Adrenal gland (tissue), 12 donors: ENCODE data around the gene ADAMTS12. TPM values are rescaled to one million over a fixed set of nuclear protein-coding genes. Genes with fewer than 3 reads are reported as not detected.

Experiments used
- DNase-seq, 7 donors: peaks; one replicate each; pipeline ENCODE4 v3.0.0-alpha.2; 2019 to 2020
- H3K27ac ChIP-seq, 5 donors: fragments of 200-600 bp; sonication (generic) in 4 of 5; 1 replicate in 3 of 5; 2 replicates in 2 of 5; pipeline versions ENCODE4 v1.5.1 to v1.8.0; 2016 to 2020; ENCODE audit warnings: mild to moderate bottlenecking in 1 of 5
- H3K27me3 ChIP-seq: fragments of 200-600 bp; 2 replicates; pipeline ENCODE4 v1.8.0; 2021
- H3K36me3 ChIP-seq, 2 donors: fragments of 200-600 bp; replicated peaks in 1 of 2; 1 replicate in 1 of 2; 2 replicates in 1 of 2; pipeline versions ENCODE4 v1.5.1 to v1.8.0; 2018 to 2022
- H3K4me1 ChIP-seq, 2 donors: fragments of 200-600 bp; replicated peaks in 1 of 2; 1 replicate in 1 of 2; 2 replicates in 1 of 2; pipeline versions ENCODE4 v1.5.1 to v1.8.0; 2018 to 2021
- H3K4me3 ChIP-seq, 4 donors: fragments of 200-600 bp; sonication (generic) in 3 of 4; one replicate each; pipeline ENCODE4 v1.5.1; 2016 to 2018
- H3K9me3 ChIP-seq, 3 donors: fragments of 200-600 bp; sonication (generic) in 1 of 3; replicated peaks in 1 of 3; 1 replicate in 2 of 3; 2 replicates in 1 of 3; pipeline versions ENCODE4 v1.5.1 to v1.8.0; 2016 to 2021
- CTCF ChIP-seq, 6 experiments: fragments of 450-650 bp in 4 of 6; fragments of 200-600 bp in 2 of 6; sonication (generic) in 1 of 6; IDR thresholded peaks; 1 replicate in 5 of 6; 2 replicates in 1 of 6; pipeline versions ENCODE4 v1.5.1 to v1.8.0; 2016 to 2021; ENCODE audit warnings: antibody characterized with exemption in 6 of 6, mild to moderate bottlenecking in 2 of 6, moderate library complexity in 1 of 6
- POLR2A ChIP-seq, 2 donors: fragments of 450-650 bp; IDR thresholded peaks; one replicate each; pipeline ENCODE4 v1.6.1; 2017; ENCODE audit warnings: antibody characterized with exemption in 2 of 2, mild to moderate bottlenecking in 2 of 2, moderate library complexity in 1 of 2
- WGBS, 4 donors: extraction: QIAGEN DNeasy Blood & Tissue Kit in 2 of 4; methylation state at CpG; one replicate each; pipeline versions ENCODE4 v1.1.5 to v1.1.7; 2013 to 2017; 5-methylcytosine and 5-hydroxymethylcytosine counted together
- intact Hi-C, 2 donors: fragments of 100-400 bp; cut with DNase I; formaldehyde crosslinking; loops; one replicate each; pipeline versions ENCODE4 v1.14.1 to v1.15.0; 2022 to 2023
- polyA plus RNA-seq, 3 donors: library from polyadenylated mRNA; stranded (reverse); fragments of 200-250 nt in 2 of 3; fragments of 350-450 nt in 1 of 3; fragmentation: Illumina TruSeq in 1 of 3; extraction: RNeasy Lipid Tissue Mini Kit (QIAGEN cat#74804) in 1 of 3; gene quantifications; one replicate each; pipeline ENCODE4 v1.2.3, GENCODE V29; 2013 to 2014
- total RNA-seq, 9 donors: library from RNA; depleted of rRNA in 4 of 9; stranded (reverse); fragments of >200 nt in 4 of 9; fragments of 120-200 nt in 1 of 9; fragmentation: NEBNext Ultra II Directional in 1 of 9; extraction: Animal tissue kit (Norgen Biotek cat#: 25700) in 1 of 9; gene quantifications; one replicate each; pipeline versions ENCODE4 v1.1.0 to v1.2.4, GENCODE V29; 2013 to 2023
- donor health status: healthy with polysubstance abuse.
- donor health status: Bipolar disorder and iron deficiency.
- donor health status: DM: yes; HTN: yes; CAD: no.
- donor health status: DM: no; HTN: no; CAD: no.
- donor health status: DM: no; HTN: no; CAD: no.
- donor health status: DM: yes; HTN: yes; CAD: no.

ADAMTS12 gene
- total and polyA plus RNA-seq, 12 donors: 1.9 to 76.1 (median 10.5) TPM

- Histone ChIP-seq H3K27me3 (no peaks in the 10 kb centered on the region), H3K4me3 (no peak overlapping the region), H3K4me1 (peaks cover 0 to 8% of the 10 kb centered on the region in 2 donors), H3K27ac (no peak overlapping the region), H3K9me3 (no peaks in the 10 kb centered on the region), H3K36me3 (no peaks in the 10 kb centered on the region)
- DNase-seq: no peak
- 33 to 51% (median 38%) methylated on average over 2 of the region's 2 CpGs for WGBS, 4 donors
- TF ChIP-seq POLR2A (IDR thresholded peaks at IDR 0.05): no peak
- TF ChIP-seq CTCF (IDR thresholded peaks at IDR 0.05): no peak
- intact Hi-C loops: no loop called here
These were observed 178.5 kb downstream of the ADAMTS12 start for GRCh38 chr5:33713136-33713765.

- TF ChIP-seq CTCF (IDR thresholded peaks at IDR 0.05) (no peak), POLR2A (IDR thresholded peaks at IDR 0.05) (no peak)
- H3K27ac ChIP-seq: no peak overlapping the region
- H3K27me3 ChIP-seq: no peaks in the 10 kb centered on the region
- H3K4me3 ChIP-seq: no peak overlapping the region
- H3K9me3 ChIP-seq: no peaks in the 10 kb centered on the region
- H3K4me1 ChIP-seq: peaks cover 0 to 8% of the 10 kb centered on the region in 2 donors
- no peak for DNase-seq
- H3K36me3 ChIP-seq: no peaks in the 10 kb centered on the region
- intact Hi-C loops: no loop called here
These were observed 179.1 kb downstream of the ADAMTS12 start for GRCh38 chr5:33712664-33713063.

GRCh38 chr5:33711094-33711679, 180.6 kb downstream of the ADAMTS12 start:
- peak in 1 of 7 donors; percentile 17 for DNase-seq
- intact Hi-C loops: no loop called here
- H3K9me3 ChIP-seq: no peaks in the 10 kb centered on the region
- TF ChIP-seq CTCF (IDR thresholded peaks at IDR 0.05) (no peak), POLR2A (IDR thresholded peaks at IDR 0.05) (no peak)
- H3K4me3 ChIP-seq: no peak overlapping the region
- H3K4me1 ChIP-seq: peaks cover 0 to 8% of the 10 kb centered on the region in 2 donors
- no peak overlapping the region for H3K27ac ChIP-seq
- 60 to 83% (median 71%) methylated on average over 3 of the region's 3 CpGs for WGBS, 4 donors
- H3K36me3 ChIP-seq: no peaks in the 10 kb centered on the region
- no peaks in the 10 kb centered on the region for H3K27me3 ChIP-seq

GRCh38 chr5:33702867-33703266, 188.9 kb downstream of the ADAMTS12 start:
- H3K27me3 ChIP-seq: no peaks in the 10 kb centered on the region
- H3K27ac ChIP-seq: no peak overlapping the region
- no peak overlapping the region for H3K4me3 ChIP-seq
- 86 to 94% (median 90%) methylated on average over 3 of the region's 3 CpGs for WGBS, 4 donors
- intact Hi-C loops: no loop called here
- DNase-seq: no peak
- H3K4me1 ChIP-seq: no peaks in the 10 kb centered on the region
- TF ChIP-seq CTCF (IDR thresholded peaks at IDR 0.05): no peak
- no peak for TF ChIP-seq POLR2A (IDR thresholded peaks at IDR 0.05)
- no peaks in the 10 kb centered on the region for H3K9me3 ChIP-seq
- H3K36me3 ChIP-seq: no peaks in the 10 kb centered on the region
